ENCODE data around the gene RIPOR3.

- no peak for TF ChIP-seq SP1 (IDR thresholded peaks at IDR 0.05)
- no peak for TF ChIP-seq ELF4 (IDR thresholded peaks at IDR 0.05)
- TF ChIP-seq NFRKB (IDR thresholded peaks at IDR 0.05): no peak
- TF ChIP-seq LEF1 (IDR thresholded peaks at IDR 0.05; ENCODE audit: borderline replicate concordance): no peak
- TF ChIP-seq L3MBTL2 (conservative IDR thresholded peaks at IDR 0.05): no peak
- no peak for TF ChIP-seq FOXA1 (IDR thresholded peaks at IDR 0.05)
- no peak for TF ChIP-seq TARDBP (IDR thresholded peaks at IDR 0.05)
- TF ChIP-seq SUZ12 (IDR thresholded peaks at IDR 0.05): no peak
- no peak for TF ChIP-seq BHLHE40 (IDR thresholded peaks at IDR 0.05; ENCODE audit: borderline replicate concordance)
- TF ChIP-seq ARNT (IDR thresholded peaks at IDR 0.05): no peak
- TF ChIP-seq FOXM1 (IDR thresholded peaks at IDR 0.05; ENCODE audit: borderline replicate concordance): no peak
- no peak for TF ChIP-seq HDGF (IDR thresholded peaks at IDR 0.05; ENCODE audit: borderline replicate concordance)
- no peak for TF ChIP-seq FOXK2 (IDR thresholded peaks at IDR 0.05)
These were observed 28.1 kb downstream of the RIPOR3 start for GRCh38 chr20:50663095-50663821.

Data from HEK293T (cell line).